Measurements from ENCODE around the gene BOD1L1.

Gene BOD1L1

GRCh38 chr4:13584481-13584880, 43.0 kb downstream of the BOD1L1 start:
- no peak overlapping the region for H2AFZ ChIP-seq (ENCODE audit: low read length)
- no peaks in the 10 kb centered on the region for H3K4me1 ChIP-seq (ENCODE audit: insufficient read depth, low read length, severe bottlenecking)
- H3K9me3 ChIP-seq (ENCODE audit: low read length) = no peaks in the 10 kb centered on the region
- no peak overlapping the region for H3K4me2 ChIP-seq (ENCODE audit: low read length)
- H4K20me1 ChIP-seq (ENCODE audit: insufficient read depth, low read length) = no peaks in the 10 kb centered on the region
- H3K27ac ChIP-seq (ENCODE audit: low read depth, low read length, poor library complexity, severe bottlenecking) = no peak overlapping the region
- no peak for TF ChIP-seq EZH2 (IDR thresholded peaks at IDR 0.05; ENCODE audit: borderline replicate concordance, low read length)
- TF ChIP-seq, protein P1, sequence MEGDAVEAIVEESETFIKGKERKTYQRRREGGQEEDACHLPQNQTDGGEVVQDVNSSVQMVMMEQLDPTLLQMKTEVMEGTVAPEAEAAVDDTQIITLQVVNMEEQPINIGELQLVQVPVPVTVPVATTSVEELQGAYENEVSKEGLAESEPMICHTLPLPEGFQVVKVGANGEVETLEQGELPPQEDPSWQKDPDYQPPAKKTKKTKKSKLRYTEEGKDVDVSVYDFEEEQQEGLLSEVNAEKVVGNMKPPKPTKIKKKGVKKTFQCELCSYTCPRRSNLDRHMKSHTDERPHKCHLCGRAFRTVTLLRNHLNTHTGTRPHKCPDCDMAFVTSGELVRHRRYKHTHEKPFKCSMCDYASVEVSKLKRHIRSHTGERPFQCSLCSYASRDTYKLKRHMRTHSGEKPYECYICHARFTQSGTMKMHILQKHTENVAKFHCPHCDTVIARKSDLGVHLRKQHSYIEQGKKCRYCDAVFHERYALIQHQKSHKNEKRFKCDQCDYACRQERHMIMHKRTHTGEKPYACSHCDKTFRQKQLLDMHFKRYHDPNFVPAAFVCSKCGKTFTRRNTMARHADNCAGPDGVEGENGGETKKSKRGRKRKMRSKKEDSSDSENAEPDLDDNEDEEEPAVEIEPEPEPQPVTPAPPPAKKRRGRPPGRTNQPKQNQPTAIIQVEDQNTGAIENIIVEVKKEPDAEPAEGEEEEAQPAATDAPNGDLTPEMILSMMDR (IDR thresholded peaks at IDR 0.05; ENCODE audit: low read length) = no peak
- no peak overlapping the region for H3K4me3 ChIP-seq (ENCODE audit: low read depth, low read length, poor library complexity, severe bottlenecking)
- no peaks in the 10 kb centered on the region for H3K27me3 ChIP-seq (ENCODE audit: insufficient read depth, low read length)
- H3K9ac ChIP-seq (ENCODE audit: low read length) = no peak overlapping the region
- no peaks in the 10 kb centered on the region for H3K9me2 ChIP-seq (ENCODE audit: low read depth, low read length)
- H3F3A ChIP-seq (ENCODE audit: insufficient read depth, low read length) = no peaks in the 10 kb centered on the region
- peaks cover 39% of the 10 kb centered on the region for H3K36me3 ChIP-seq (ENCODE audit: insufficient read depth, low read length)
- H3K79me2 ChIP-seq (ENCODE audit: insufficient read depth, low read length) = no peaks in the 10 kb centered on the region

GRCh38 chr4:13580036-13580435, 47.5 kb downstream of the BOD1L1 start:
- Histone ChIP-seq H2AFZ (ENCODE audit: low read length) (no peak overlapping the region), H3K79me2 (ENCODE audit: insufficient read depth, low read length) (no peaks in the 10 kb centered on the region), H3K4me3 (ENCODE audit: low read depth, low read length, poor library complexity, severe bottlenecking) (no peak overlapping the region), H3K9me3 (ENCODE audit: low read length) (no peaks in the 10 kb centered on the region), H3K4me1 (ENCODE audit: insufficient read depth, low read length, severe bottlenecking) (no peaks in the 10 kb centered on the region), H3K27me3 (ENCODE audit: insufficient read depth, low read length) (no peaks in the 10 kb centered on the region), H3K9ac (ENCODE audit: low read length) (no peak overlapping the region), H3K27ac (ENCODE audit: low read depth, low read length, poor library complexity, severe bottlenecking) (no peak overlapping the region), H4K20me1 (ENCODE audit: insufficient read depth, low read length) (no peaks in the 10 kb centered on the region), H3K36me3 (ENCODE audit: insufficient read depth, low read length) (peaks cover 43% of the 10 kb centered on the region), H3K9me2 (ENCODE audit: low read depth, low read length) (no peaks in the 10 kb centered on the region), H3F3A (ENCODE audit: insufficient read depth, low read length) (no peaks in the 10 kb centered on the region), H3K4me2 (ENCODE audit: low read length) (no peak overlapping the region)
- TF ChIP-seq EZH2 (IDR thresholded peaks at IDR 0.05; ENCODE audit: borderline replicate concordance, low read length) = no peak

- Histone ChIP-seq H3K4me1 (ENCODE audit: insufficient read depth, low read length, severe bottlenecking) (no peaks in the 10 kb centered on the region), H4K20me1 (ENCODE audit: insufficient read depth, low read length) (no peaks in the 10 kb centered on the region), H3K4me2 (ENCODE audit: low read length) (no peak overlapping the region), H3K9me3 (ENCODE audit: low read length) (no peaks in the 10 kb centered on the region), H3K9ac (ENCODE audit: low read length) (no peak overlapping the region), H3K36me3 (ENCODE audit: insufficient read depth, low read length) (peaks cover 40% of the 10 kb centered on the region), H3F3A (ENCODE audit: insufficient read depth, low read length) (no peaks in the 10 kb centered on the region), H3K27ac (ENCODE audit: low read depth, low read length, poor library complexity, severe bottlenecking) (no peak overlapping the region), H3K9me2 (ENCODE audit: low read depth, low read length) (no peaks in the 10 kb centered on the region), H3K4me3 (ENCODE audit: low read depth, low read length, poor library complexity, severe bottlenecking) (no peak overlapping the region), H2AFZ (ENCODE audit: low read length) (no peak overlapping the region), H3K79me2 (ENCODE audit: insufficient read depth, low read length) (no peaks in the 10 kb centered on the region), H3K27me3 (ENCODE audit: insufficient read depth, low read length) (no peaks in the 10 kb centered on the region)
- TF ChIP-seq EZH2 (IDR thresholded peaks at IDR 0.05; ENCODE audit: borderline replicate concordance, low read length) = no peak
- TF ChIP-seq, protein P1 (IDR thresholded peaks at IDR 0.05; ENCODE audit: low read length) = no peak
Observed at GRCh38 chr4:13577660-13578059, 49.9 kb downstream of the BOD1L1 start.

DNA sequence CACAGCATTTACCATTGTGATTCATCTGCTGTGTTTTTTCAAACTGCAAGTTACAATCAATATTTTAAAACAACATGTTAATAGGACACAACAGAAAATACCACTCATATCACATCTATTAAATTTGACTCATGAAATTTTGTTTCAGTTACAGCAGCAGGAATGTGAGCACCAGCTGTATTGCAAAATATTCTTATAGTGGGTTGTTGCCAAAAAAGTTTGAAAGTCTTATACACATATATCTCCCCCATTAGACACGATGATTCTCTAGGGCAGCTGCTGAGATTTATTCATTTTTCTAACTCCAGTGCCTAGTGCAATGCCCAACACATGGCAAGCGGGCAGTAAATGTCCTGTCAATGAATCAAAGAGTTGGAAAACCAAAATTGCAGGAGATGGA, 56.6 kb downstream of the BOD1L1 start:
- H3K36me3 ChIP-seq (ENCODE audit: insufficient read depth, low read length) = peaks cover 22% of the 10 kb centered on the region; the same call in 1 of the 2 replicates
- no peak for TF ChIP-seq EZH2 (IDR thresholded peaks at IDR 0.05; ENCODE audit: borderline replicate concordance, low read length)
- TF ChIP-seq, protein P1 (IDR thresholded peaks at IDR 0.05; ENCODE audit: low read length) = no peak

More for the DNA sequence above, 56.6 kb downstream of the BOD1L1 start:
- Histone ChIP-seq H3K4me1 (ENCODE audit: insufficient read depth, low read length, severe bottlenecking) (no peaks in the 10 kb centered on the region), H4K20me1 (ENCODE audit: insufficient read depth, low read length) (no peaks in the 10 kb centered on the region), H3K4me2 (ENCODE audit: low read length) (no peak overlapping the region), H3K27me3 (ENCODE audit: insufficient read depth, low read length) (no peaks in the 10 kb centered on the region), H3K4me3 (ENCODE audit: low read depth, low read length, poor library complexity, severe bottlenecking) (no peak overlapping the region), H2AFZ (ENCODE audit: low read length) (no peak overlapping the region), H3K9me2 (ENCODE audit: low read depth, low read length) (no peaks in the 10 kb centered on the region), H3K9ac (ENCODE audit: low read length) (no peak overlapping the region), H3K9me3 (ENCODE audit: low read length) (no peaks in the 10 kb centered on the region), H3K79me2 (ENCODE audit: insufficient read depth, low read length) (no peaks in the 10 kb centered on the region), H3F3A (ENCODE audit: insufficient read depth, low read length) (no peaks in the 10 kb centered on the region), H3K27ac (ENCODE audit: low read depth, low read length, poor library complexity, severe bottlenecking) (no peak overlapping the region)
